ENCODE measurements around the gene IFI44.

DNA sequence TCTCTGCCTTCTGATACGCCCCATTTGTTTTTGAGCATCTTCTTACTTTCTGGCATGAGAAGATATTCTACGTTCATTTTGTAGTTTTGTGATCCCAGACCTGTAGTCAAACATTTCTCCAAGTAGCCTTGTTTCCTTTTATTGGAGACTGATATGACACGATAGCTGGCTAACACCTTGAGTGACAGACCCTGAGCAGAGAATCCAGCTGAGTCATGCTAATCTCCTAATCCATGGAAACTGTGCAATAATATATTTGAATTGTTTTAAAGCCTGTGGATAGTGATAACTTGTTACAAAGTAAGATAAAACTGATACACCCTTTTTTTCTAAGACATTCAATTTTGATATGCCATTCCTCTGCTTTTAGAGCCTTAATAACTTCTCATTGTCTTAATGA is 30.6 kb upstream of the IFI44 start:
- TF ChIP-seq, protein P1, sequence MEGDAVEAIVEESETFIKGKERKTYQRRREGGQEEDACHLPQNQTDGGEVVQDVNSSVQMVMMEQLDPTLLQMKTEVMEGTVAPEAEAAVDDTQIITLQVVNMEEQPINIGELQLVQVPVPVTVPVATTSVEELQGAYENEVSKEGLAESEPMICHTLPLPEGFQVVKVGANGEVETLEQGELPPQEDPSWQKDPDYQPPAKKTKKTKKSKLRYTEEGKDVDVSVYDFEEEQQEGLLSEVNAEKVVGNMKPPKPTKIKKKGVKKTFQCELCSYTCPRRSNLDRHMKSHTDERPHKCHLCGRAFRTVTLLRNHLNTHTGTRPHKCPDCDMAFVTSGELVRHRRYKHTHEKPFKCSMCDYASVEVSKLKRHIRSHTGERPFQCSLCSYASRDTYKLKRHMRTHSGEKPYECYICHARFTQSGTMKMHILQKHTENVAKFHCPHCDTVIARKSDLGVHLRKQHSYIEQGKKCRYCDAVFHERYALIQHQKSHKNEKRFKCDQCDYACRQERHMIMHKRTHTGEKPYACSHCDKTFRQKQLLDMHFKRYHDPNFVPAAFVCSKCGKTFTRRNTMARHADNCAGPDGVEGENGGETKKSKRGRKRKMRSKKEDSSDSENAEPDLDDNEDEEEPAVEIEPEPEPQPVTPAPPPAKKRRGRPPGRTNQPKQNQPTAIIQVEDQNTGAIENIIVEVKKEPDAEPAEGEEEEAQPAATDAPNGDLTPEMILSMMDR (IDR thresholded peaks at IDR 0.05; ENCODE audit: low read length), result no peak
- no peak for TF ChIP-seq EZH2 (IDR thresholded peaks at IDR 0.05; ENCODE audit: borderline replicate concordance, low read length)
